Activated gamma-delta T cell treated with Interleukin-2 at 50 U/mL for 16 hours (primary cell): ENCODE results near the gene OR7D4.
"Not testable (repeated sequence)": the region's sequence is repeated elsewhere in the genome, so short reads cannot be mapped to it uniquely, and the experiment has no call there.

Source experiments
- DNase-seq: peaks from one replicate; pipeline ENCODE4 v3.0.0-alpha.2; 2020

OR7D4 gene

GRCh38 chr19:9219489-9219888, at the start of gene OR7D4:
OR7D4 (minus strand) TSS chr19:9219589; CDS start chr19:9214837, 4,752 bp downstream.
- no peak for DNase-seq

GRCh38 chr19:9251236-9251635, 31.8 kb upstream of the OR7D4 start:
- DNase-seq: no peak

DNA sequence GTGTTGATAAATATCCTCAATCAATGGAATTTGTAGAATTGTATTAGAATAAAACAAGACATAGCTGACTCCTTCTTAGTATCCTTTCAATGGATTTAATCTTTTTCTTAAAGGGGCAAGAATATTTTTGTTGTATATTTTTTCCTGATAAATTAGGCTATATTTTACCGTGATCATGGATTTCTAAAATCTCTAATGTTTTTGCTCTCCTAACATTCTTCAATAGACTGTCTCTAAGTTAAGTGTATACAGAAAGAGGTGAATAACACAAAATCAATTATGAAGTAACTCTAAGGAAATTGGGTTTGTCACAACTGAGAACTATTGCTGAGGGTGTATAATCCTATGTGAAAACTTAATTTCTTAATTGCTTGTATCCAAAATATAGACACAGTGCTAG, 31.2 kb upstream of the OR7D4 start, which contains the start of gene OR7E24:
Gene OR7E24 (plus strand): TSS at position 301 of the 400 bp plus-strand sequence. CDS start 114 bp downstream, outside the sequence.
- DNase-seq: no peak

GRCh38 chr19:9205501-9206113, 13.8 kb downstream of the OR7D4 start:
- peak; percentile 61 for DNase-seq

- DNase-seq: not testable (repeated sequence)
Measured at GRCh38 chr19:9198044-9198443, 21.3 kb downstream of the OR7D4 start.

GRCh38 chr19:9189535-9189934, 29.9 kb downstream of the OR7D4 start:
- no peak for DNase-seq

GRCh38 chr19:9187191-9187590, 32.2 kb downstream of the OR7D4 start:
- no peak for DNase-seq

DNA sequence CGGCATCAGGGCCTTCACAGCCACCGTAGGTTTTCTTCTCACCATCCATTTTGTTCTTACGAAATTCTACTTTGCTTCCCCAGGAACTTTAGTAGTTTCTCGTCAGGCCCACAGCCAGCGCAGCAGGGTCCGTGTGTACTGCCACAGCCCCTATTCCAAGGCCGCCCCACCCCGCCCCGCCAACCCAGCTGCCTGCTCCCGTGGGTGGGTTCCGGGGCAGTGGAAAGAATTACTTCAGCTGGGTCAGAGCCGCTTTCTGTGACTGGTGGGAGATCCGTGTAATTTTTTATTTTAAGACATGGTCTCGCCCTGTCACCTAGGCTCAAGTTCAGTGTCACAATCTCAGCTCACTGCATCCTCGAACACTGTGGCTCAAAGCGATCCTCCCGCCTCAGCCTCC, 36.4 kb downstream of the OR7D4 start:
- DNase-seq: no peak

DNA sequence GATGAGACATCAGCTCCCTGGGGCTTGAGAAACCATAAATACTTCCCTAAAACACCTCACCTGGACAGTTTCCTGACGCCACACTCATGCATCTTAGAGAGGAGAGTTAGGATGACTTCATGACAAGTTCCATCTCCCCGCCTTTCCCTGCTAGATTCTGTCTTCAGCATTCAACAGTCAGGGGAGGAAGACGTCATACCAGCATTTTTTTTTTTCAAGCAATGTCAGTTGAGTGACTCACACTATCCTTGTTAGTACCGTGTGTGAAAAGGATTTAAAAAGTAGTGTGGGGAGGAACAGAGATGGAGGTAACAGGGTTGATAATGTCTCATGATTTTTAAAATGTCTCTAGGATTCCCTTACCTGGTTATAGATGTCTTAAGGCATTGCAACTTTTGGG, 40.5 kb downstream of the OR7D4 start, which contains the start of gene OR7D2:
Gene OR7D2 (plus strand): TSS at position 79 of the 400 bp plus-strand sequence. CDS start 6,803 bp downstream, outside the sequence.
- no peak for DNase-seq

DNA sequence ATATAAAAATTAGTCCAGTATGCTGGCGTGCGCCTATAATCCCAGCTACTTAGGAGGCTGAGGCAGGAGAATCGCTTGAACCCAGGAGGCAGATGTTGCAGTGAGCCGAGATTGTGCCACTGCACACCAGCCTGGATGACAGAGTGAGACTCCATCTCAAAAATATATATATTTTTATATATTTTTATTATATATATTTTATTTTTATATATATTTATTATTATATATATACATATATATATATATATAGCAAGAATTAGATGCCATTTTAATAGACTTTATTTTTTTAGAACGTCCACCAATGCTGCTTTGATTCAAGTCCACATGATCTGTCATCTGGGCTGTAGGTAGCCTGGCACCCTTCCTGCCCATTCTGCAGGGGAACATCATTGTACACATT, 44.1 kb downstream of the OR7D4 start:
- DNase-seq: no peak

DNA sequence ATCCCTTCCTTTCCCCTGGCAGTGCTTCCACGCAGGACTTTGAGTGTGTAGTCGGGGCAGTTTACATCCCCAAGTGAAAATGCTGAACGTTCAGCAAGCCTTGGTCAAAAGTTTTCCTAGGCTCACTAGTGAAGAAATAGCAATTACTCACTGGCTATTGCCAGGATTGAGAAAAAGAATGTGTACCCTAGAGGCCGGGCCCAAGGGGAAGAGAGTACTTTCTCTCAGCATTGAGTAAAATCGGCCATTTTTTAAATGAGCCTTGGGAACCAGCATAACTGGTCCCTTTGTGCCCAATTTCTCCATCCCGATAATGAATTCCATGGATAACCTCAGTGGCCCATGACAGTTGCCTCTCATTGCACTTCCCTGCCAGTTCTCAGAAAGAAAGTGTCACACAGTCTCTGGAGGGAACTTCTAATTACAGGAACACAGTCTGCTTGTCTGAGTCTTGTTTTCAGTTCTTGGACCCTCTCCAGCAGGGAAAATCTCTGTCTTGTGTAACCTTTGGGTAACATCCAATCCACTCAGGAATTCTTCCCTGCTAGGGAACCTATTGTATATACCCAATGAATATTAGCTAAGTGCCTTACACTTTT, 47.9 kb downstream of the OR7D4 start:
- DNase-seq: no peak

DNA sequence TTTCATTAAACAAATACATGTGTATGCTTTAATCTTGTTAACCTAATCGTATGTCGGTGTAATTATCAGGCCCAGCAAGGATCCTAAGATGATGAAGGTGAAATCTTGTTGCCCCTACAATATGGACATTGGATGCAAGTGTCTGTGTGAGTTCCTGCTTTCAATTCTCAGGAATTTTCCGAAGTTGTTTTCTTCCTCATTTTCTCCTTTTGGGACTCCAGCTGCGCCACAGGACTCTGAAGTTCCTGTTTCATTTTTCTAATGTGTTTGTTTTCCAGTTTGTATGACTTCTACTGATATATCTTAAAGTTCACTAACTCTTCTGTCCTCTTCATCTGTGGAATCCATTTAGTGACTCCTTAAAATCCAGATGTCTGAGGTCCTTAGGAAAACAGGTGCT, 52.5 kb downstream of the OR7D4 start:
- no peak for DNase-seq

DNA sequence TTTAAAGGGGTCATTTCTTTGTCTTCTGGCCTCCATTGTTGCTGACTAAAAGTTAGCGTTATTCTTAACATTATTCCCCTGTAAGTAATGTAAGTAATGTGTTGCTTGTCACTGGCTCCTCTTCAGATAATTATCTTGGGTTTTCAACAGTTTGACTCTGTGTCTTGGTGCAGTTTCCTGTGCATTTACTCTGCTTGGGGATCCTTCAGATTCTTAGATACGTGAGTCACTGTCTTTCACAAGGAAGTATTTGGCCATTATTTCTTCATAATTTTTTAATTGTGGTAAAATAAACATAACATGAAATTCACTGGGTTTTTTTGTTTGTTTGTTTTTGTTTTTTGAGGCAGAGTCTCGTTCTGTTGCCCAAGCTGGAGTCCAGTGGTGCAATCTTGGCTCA, 54.1 kb downstream of the OR7D4 start:
- DNase-seq: no peak

DNA sequence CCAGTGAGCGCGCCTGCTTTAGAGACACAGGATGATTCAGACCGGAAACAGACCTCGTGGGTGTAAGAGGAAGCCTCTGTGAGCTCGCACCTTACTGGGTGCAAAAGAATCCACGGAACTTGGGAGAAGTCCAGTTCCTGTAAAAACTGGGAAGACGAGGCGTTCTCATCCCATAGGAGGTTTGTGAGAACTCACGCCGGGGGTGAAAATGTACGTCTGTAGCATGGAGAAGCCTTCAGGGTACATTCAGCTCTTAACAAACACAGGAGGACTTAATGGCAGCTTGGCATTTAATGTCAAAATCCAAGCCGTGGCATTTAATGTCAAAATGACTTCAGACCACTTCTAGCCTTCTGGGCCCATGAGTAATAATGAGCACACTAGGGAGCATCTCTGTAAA, 58.0 kb downstream of the OR7D4 start:
- DNase-seq: no peak
